ENCODE data around the gene ANKRD27.

DNA sequence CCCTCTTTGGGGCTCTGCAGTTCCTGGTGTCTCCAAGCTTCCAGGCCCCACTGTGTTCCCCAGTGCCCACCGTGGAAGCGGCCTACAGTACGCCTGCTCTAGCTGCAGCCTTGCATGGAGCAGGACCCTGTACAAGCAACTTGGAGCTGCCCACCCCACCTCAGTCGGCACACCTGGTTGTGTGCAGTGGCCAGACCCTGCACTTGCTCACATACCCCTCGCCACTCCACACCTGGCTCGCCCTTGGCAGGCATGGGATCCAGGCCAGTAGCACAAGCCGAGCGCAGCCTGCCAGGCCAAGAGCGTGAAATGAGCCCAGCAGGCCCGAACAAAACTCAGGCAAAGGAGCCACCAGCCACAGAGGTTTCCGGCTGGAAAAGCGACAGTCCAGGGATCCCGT is 36.4 kb downstream of the ANKRD27 start:
- TF ChIP-seq CTCF (IDR thresholded peaks at IDR 0.05), result no peak
- no peak for TF ChIP-seq EZH2phosphoT487 (IDR thresholded peaks at IDR 0.05)
- no peak for TF ChIP-seq EZH2 (IDR thresholded peaks at IDR 0.05)
